Liver (tissue), 9 donors: ENCODE data around the gene ATP1B1. TPM values are rescaled to one million over a fixed set of nuclear protein-coding genes. Genes with fewer than 3 reads are reported as not detected.

Experiments used
- DNase-seq: peaks from one replicate; pipeline ENCODE4 v3.0.0-alpha.2; 2017; ENCODE audit warnings: low spot score
- H3K27ac ChIP-seq, 2 donors: one replicate each; pipeline ENCODE4 v1.7.0; 2013; ENCODE audit warnings: inconsistent platforms in 2 of 2, low read length in 2 of 2, control low read depth in 1 of 2, low read depth in 1 of 2, mild to moderate bottlenecking in 1 of 2
- H3K27me3 ChIP-seq, 4 donors: one replicate each; pipeline versions ENCODE4 v1.6.1 to v1.7.0; 2013; ENCODE audit warnings: low read length in 3 of 4, inconsistent platforms in 1 of 4, mild to moderate bottlenecking in 1 of 4, moderate library complexity in 1 of 4; ENCODE audit not compliant: control insufficient read depth in 4 of 4, insufficient read depth in 4 of 4
- H3K36me3 ChIP-seq, 4 donors: one replicate each; pipeline versions ENCODE4 v1.6.1 to v1.7.0; 2013; ENCODE audit warnings: low read length in 3 of 4, mild to moderate bottlenecking in 3 of 4, low read depth in 1 of 4, moderate library complexity in 1 of 4; ENCODE audit not compliant: control insufficient read depth in 4 of 4, insufficient read depth in 3 of 4
- H3K4me1 ChIP-seq, 4 donors: one replicate each; pipeline versions ENCODE4 v1.6.1 to v1.7.0; 2013; ENCODE audit warnings: low read length in 3 of 4, mild to moderate bottlenecking in 3 of 4, moderate library complexity in 1 of 4; ENCODE audit not compliant: control insufficient read depth in 4 of 4, insufficient read depth in 4 of 4
- H3K4me3 ChIP-seq, 3 donors: one replicate each; pipeline versions ENCODE4 v1.6.1 to v1.7.0; 2013; ENCODE audit warnings: low read length in 3 of 3, control low read depth in 1 of 3, low read depth in 1 of 3, mild to moderate bottlenecking in 1 of 3
- H3K9ac ChIP-seq, 2 donors: one replicate each; pipeline ENCODE4 v1.7.0; 2013; ENCODE audit warnings: low read length in 2 of 2, mild to moderate bottlenecking in 2 of 2, moderate library complexity in 2 of 2, control low read depth in 1 of 2, low read depth in 1 of 2
- H3K9me3 ChIP-seq, 4 donors: one replicate each; pipeline versions ENCODE4 v1.6.1 to v1.7.0; 2013; ENCODE audit warnings: low read length in 3 of 4; ENCODE audit not compliant: control insufficient read depth in 4 of 4
- ATF3 ChIP-seq: IDR thresholded peaks from 2 replicates; pipeline ENCODE4 v1.6.1; 2016; ENCODE audit warnings: antibody characterized with exemption
- CTCF ChIP-seq: fragments of 150-350 bp; IDR thresholded peaks from 2 replicates; pipeline ENCODE4 v1.5.1; 2017; ENCODE audit warnings: improper control_type of control experiment, low read depth, low read length; ENCODE audit not compliant: missing input control
- EGR1 ChIP-seq, 2 donors: IDR thresholded peaks; 2 replicates each; pipeline ENCODE4 v1.6.1; 2016 to 2018; ENCODE audit warnings: antibody characterized with exemption in 2 of 2, low read depth in 2 of 2
- FOXA1 ChIP-seq: IDR thresholded peaks from 2 replicates; pipeline ENCODE4 v1.6.1; 2016; ENCODE audit warnings: antibody characterized with exemption
- FOXA2 ChIP-seq: IDR thresholded peaks from 2 replicates; pipeline ENCODE4 v1.6.1; 2016; ENCODE audit warnings: antibody characterized with exemption
- GABPA ChIP-seq, 2 donors: IDR thresholded peaks in 1 of 2; conservative IDR thresholded peaks in 1 of 2; 2 replicates each; pipeline ENCODE4 v1.6.1; 2016; ENCODE audit warnings: antibody characterized with exemption in 2 of 2, mild to moderate bottlenecking in 1 of 2, moderate library complexity in 1 of 2
- HNF4A ChIP-seq, 2 donors: conservative IDR thresholded peaks; 2 replicates each; pipeline ENCODE4 v1.6.1; 2016; ENCODE audit warnings: antibody characterized with exemption in 2 of 2, mild to moderate bottlenecking in 2 of 2
- HNF4G ChIP-seq: IDR thresholded peaks from 2 replicates; pipeline ENCODE4 v1.6.1; 2016; ENCODE audit warnings: antibody characterized with exemption
- JUND ChIP-seq, 2 donors: IDR thresholded peaks; 2 replicates each; pipeline ENCODE4 v1.6.1; 2016; ENCODE audit warnings: antibody characterized with exemption in 2 of 2
- MAX ChIP-seq: IDR thresholded peaks from 2 replicates; pipeline ENCODE4 v1.6.1; 2016; ENCODE audit warnings: antibody characterized with exemption
- NR2F2 ChIP-seq: IDR thresholded peaks from 2 replicates; pipeline ENCODE4 v1.6.1; 2016; ENCODE audit warnings: antibody characterized with exemption
- RAD21 ChIP-seq, 2 donors: IDR thresholded peaks; 2 replicates each; pipeline ENCODE4 v1.6.1; 2016; ENCODE audit warnings: antibody characterized with exemption in 2 of 2, mild to moderate bottlenecking in 2 of 2
- REST ChIP-seq: IDR thresholded peaks from 2 replicates; pipeline ENCODE4 v1.6.1; 2016; ENCODE audit warnings: antibody characterized with exemption, mild to moderate bottlenecking
- RXRA ChIP-seq, 2 donors: IDR thresholded peaks; 2 replicates each; pipeline ENCODE4 v1.6.1; 2017 to 2018; ENCODE audit warnings: antibody characterized with exemption in 2 of 2, mild to moderate bottlenecking in 1 of 2
- TAF1 ChIP-seq: conservative IDR thresholded peaks from 2 replicates; pipeline ENCODE4 v1.6.1; 2016; ENCODE audit warnings: antibody characterized with exemption, mild to moderate bottlenecking
- YY1 ChIP-seq: IDR thresholded peaks from 2 replicates; pipeline ENCODE4 v1.6.1; 2016; ENCODE audit warnings: antibody characterized with exemption, mild to moderate bottlenecking
- WGBS: extraction: QIAGEN DNeasy Blood & Tissue Kit; methylation state at CpG from one replicate; pipeline ENCODE4 v1.1.7; 2013; 5-methylcytosine and 5-hydroxymethylcytosine counted together
- polyA plus RNA-seq, 2 donors: library from polyadenylated mRNA; stranded (reverse) in 1 of 2; unstranded in 1 of 2; fragments of 200-250 nt in 1 of 2; fragments of >200 nt in 1 of 2; fragmentation: Nextera tagmentation in 1 of 2; extraction: Ambion mirVana in 1 of 2; gene quantifications; one replicate each; pipeline versions ENCODE4 v1.2.1 to v1.2.3, GENCODE V29; 2013 to 2015
- total RNA-seq, 2 donors: library from RNA; depleted of rRNA; stranded (reverse); fragments of >200 nt; gene quantifications; one replicate each; pipeline ENCODE4 v1.2.3, GENCODE V29; 2014
- donor health status: healthy.
- donor health status: healthy.
- donor health status: healthy.
- donor health status: healthy.
- donor health status: healthy.

The ATP1B1 gene
- total and polyA plus RNA-seq, 4 donors: 36.1 to 57.0 (median 46.5) TPM

- Histone ChIP-seq H3K36me3 (no peaks in the 10 kb centered on the region), H3K9ac (no peak overlapping the region), H3K27ac (peak overlapping the region in 1 of 2 donors; percentile 23), H3K4me1 (peaks cover 16 to 39% (median 29%) of the 10 kb centered on the region in 4 donors), H3K27me3 (no peaks in the 10 kb centered on the region), H3K9me3 (no peaks in the 10 kb centered on the region), H3K4me3 (no peak overlapping the region)
- whole genome bisulfite sequencing: 85% methylated on average over 3 of the region's 3 CpGs
- TF ChIP-seq HNF4A (conservative IDR thresholded peaks at IDR 0.05): no peak
- no peak for TF ChIP-seq CTCF
- no peak for TF ChIP-seq RAD21 (IDR thresholded peaks at IDR 0.05)
- TF ChIP-seq HNF4G: no peak
- TF ChIP-seq FOXA1: no peak
- no peak for TF ChIP-seq FOXA2
- TF ChIP-seq JUND (IDR thresholded peaks at IDR 0.05): no peak
- no peak for TF ChIP-seq EGR1 (IDR thresholded peaks at IDR 0.05; ENCODE audit: low read depth in 2 of 2)
- no peak for TF ChIP-seq TAF1
- TF ChIP-seq GABPA (IDR thresholded peaks at IDR 0.05 in 1 of 2, conservative IDR thresholded peaks at IDR 0.05 in 1 of 2): no peak
- no peak for TF ChIP-seq RXRA (IDR thresholded peaks at IDR 0.05)
- no peak for TF ChIP-seq YY1
- TF ChIP-seq MAX: no peak
- TF ChIP-seq ATF3: no peak
- no peak for TF ChIP-seq REST
- no peak for TF ChIP-seq NR2F2
- no peak for DNase-seq
Observed at GRCh38 chr1:169143346-169143745, 36.9 kb downstream of the ATP1B1 start.

GRCh38 chr1:169143984-169144383, 37.5 kb downstream of the ATP1B1 start:
- DNase-seq: no peak
- Histone ChIP-seq H3K4me3 (no peak overlapping the region), H3K9ac (peak overlapping the region in 1 of 2 donors; percentile 36), H3K4me1 (peaks cover 16 to 39% (median 29%) of the 10 kb centered on the region in 4 donors), H3K9me3 (no peaks in the 10 kb centered on the region), H3K36me3 (no peaks in the 10 kb centered on the region), H3K27me3 (no peaks in the 10 kb centered on the region), H3K27ac (peak overlapping the region; percentile 75 to 86)
- TF ChIP-seq YY1 (no peak), JUND (IDR thresholded peaks at IDR 0.05) (no peak), RAD21 (IDR thresholded peaks at IDR 0.05) (no peak), MAX (no peak), ATF3 (no peak), GABPA (IDR thresholded peaks at IDR 0.05 in 1 of 2, conservative IDR thresholded peaks at IDR 0.05 in 1 of 2) (no peak), HNF4A (conservative IDR thresholded peaks at IDR 0.05) (no peak), EGR1 (IDR thresholded peaks at IDR 0.05; ENCODE audit: low read depth in 2 of 2) (no peak), RXRA (IDR thresholded peaks at IDR 0.05) (no peak), TAF1 (no peak), CTCF (no peak), HNF4G (no peak)
